Vagina (tissue), 2 donors: ENCODE results near the gene MMEL1. TPM values are rescaled to one million over a fixed set of nuclear protein-coding genes. Genes with fewer than 3 reads are reported as not detected.

Experiments used
- DNase-seq, 2 donors: peaks; one replicate each; pipeline ENCODE4 v3.0.0-alpha.2; 2017; ENCODE audit errors: extremely low spot score in 2 of 2
- H3K27ac ChIP-seq: fragments of 200-600 bp; sonication (generic); one replicate; pipeline ENCODE4 v1.5.1; 2019
- H3K27me3 ChIP-seq: fragments of 200-600 bp; sonication (generic); one replicate; pipeline ENCODE4 v1.5.1; 2019
- H3K36me3 ChIP-seq, 2 donors: fragments of 200-600 bp; sonication (generic); one replicate each; pipeline ENCODE4 v1.5.1; 2017 to 2019
- H3K4me1 ChIP-seq: fragments of 200-600 bp; sonication (generic); one replicate; pipeline ENCODE4 v1.5.1; 2019
- H3K4me3 ChIP-seq, 2 donors: fragments of 200-600 bp; sonication (generic); 1 replicate in 1 of 2; 2 replicates in 1 of 2; pipeline ENCODE4 v1.5.1; 2016 to 2019
- H3K9me3 ChIP-seq: fragments of 200-600 bp; sonication (generic); one replicate; pipeline ENCODE4 v1.5.1; 2019
- POLR2A ChIP-seq, 2 donors: fragments of 450-650 bp; IDR thresholded peaks; one replicate each; pipeline ENCODE4 v1.6.1; 2017; ENCODE audit warnings: antibody characterized with exemption in 2 of 2, mild to moderate bottlenecking in 2 of 2, moderate library complexity in 2 of 2
- POLR2AphosphoS5 ChIP-seq, 2 donors: sonication (generic); formaldehyde crosslinking; IDR thresholded peaks; one replicate each; pipeline ENCODE4 v1.9.0; 2017; ENCODE audit warnings: antibody characterized with exemption in 2 of 2, mild to moderate bottlenecking in 2 of 2, low read depth in 1 of 2; ENCODE audit not compliant: insufficient read depth in 1 of 2
- intact Hi-C: fragments of 100-400 bp; cut with DNase I; formaldehyde crosslinking; loops from one replicate; pipeline ENCODE4 v1.15.1; 2023
- total RNA-seq: library from RNA; depleted of rRNA; stranded (reverse); fragments of >200 nt; gene quantifications from one replicate; pipeline ENCODE4 v1.2.3, GENCODE V29; 2016
- TF ChIP-seq, protein P1 (sequence below), 3 experiments: fragments of 450-650 bp in 2 of 3; fragments of 200-600 bp in 1 of 3; sonication (generic) in 1 of 3; IDR thresholded peaks; one replicate each; pipeline ENCODE4 v1.5.1; 2017 to 2019; ENCODE audit warnings: antibody characterized with exemption in 3 of 3, mild to moderate bottlenecking in 2 of 3, moderate library complexity in 2 of 3

MMEL1 gene
- total RNA-seq, 1 donor from 2014 or later = 4.4 TPM

DNA sequence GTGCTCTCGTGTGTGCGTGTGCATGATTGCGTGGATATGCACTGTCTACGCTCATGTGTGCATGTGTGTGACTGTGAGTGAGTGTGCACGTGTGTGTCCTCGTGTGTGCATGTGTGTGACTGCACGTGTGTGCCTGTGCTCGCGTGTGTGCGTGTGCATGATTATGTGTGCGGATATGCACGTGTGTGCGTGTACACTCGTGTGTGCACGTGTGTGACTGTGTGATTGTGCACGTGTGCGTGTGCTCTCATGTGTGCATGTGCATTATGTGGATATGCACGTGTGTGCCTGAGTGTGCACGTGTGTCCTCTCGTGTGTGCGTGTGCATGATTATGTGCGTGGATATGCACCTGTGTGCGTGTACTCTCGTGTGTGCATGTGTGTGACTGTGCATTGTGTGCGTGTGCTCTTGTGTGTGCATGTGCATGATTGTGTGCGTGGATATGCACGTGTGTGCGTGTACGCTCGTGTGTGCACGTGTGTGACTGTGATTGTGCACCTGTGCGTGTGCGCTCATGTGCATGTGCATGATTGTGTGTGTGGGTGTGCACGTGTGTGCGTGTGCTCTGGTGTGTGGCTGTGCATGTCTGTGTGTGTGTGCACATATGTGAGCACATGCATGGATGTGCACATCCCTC is 2.2 kb downstream of the MMEL1 start:
- no peaks in the 10 kb centered on the region for H3K36me3 ChIP-seq
- H3K4me1 ChIP-seq = peaks cover 7% of the 10 kb centered on the region
- H3K9me3 ChIP-seq = no peaks in the 10 kb centered on the region
- DNase-seq = no peak
- H3K27ac ChIP-seq = no peak overlapping the region
- peaks cover 10% of the 10 kb centered on the region for H3K27me3 ChIP-seq
- intact Hi-C loops = no loop called here
- H3K4me3 ChIP-seq = no peak overlapping the region
- TF ChIP-seq, protein P1, sequence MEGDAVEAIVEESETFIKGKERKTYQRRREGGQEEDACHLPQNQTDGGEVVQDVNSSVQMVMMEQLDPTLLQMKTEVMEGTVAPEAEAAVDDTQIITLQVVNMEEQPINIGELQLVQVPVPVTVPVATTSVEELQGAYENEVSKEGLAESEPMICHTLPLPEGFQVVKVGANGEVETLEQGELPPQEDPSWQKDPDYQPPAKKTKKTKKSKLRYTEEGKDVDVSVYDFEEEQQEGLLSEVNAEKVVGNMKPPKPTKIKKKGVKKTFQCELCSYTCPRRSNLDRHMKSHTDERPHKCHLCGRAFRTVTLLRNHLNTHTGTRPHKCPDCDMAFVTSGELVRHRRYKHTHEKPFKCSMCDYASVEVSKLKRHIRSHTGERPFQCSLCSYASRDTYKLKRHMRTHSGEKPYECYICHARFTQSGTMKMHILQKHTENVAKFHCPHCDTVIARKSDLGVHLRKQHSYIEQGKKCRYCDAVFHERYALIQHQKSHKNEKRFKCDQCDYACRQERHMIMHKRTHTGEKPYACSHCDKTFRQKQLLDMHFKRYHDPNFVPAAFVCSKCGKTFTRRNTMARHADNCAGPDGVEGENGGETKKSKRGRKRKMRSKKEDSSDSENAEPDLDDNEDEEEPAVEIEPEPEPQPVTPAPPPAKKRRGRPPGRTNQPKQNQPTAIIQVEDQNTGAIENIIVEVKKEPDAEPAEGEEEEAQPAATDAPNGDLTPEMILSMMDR (IDR thresholded peaks at IDR 0.05) = no peak
- TF ChIP-seq POLR2AphosphoS5 (IDR thresholded peaks at IDR 0.05; ENCODE audit: insufficient read depth in 1 of 2, low read depth in 1 of 2) (no peak), POLR2A (IDR thresholded peaks at IDR 0.05) (no peak)

DNA sequence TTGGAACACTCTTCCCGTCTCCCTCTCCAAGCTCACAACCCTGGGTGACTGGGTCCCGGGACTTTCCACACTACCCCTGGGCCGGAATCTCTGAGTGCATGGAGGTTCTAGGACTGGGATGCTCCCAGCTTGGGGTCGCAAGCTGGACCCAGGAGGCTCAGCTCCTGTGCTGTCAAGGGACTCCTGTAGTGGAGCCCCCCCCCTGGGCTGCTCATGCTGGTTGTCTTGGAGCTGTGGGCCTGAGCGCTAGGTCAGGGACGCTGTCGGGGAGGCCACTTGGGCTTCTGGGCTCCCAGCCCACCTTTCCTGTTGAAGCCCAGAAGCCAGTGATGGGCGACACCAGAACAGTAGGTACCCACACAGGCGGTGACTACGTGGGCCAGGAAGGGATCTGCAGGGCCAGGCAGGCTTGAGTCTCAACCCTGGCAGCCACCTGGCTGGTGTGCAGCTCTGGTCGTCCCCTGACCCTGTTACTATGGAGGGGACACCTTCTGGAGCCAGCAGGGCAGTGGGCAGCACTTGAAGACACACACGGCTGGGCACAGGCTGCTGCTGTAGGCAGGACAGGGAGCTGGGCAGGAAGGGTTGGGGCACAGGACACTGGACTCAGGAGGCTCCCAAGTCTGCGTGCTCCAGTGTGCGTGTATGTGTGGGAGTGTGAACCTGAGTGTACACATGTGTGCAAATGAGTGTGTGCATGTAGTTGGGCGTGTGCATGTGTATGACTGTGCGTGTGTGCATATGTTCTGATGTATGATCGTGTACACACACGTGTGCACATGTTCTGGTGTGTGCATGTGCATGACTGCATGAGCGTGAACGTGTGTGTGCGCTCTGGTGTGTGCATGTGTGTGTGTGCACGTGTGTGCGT is 3.0 kb downstream of the MMEL1 start:
- no peak overlapping the region for H3K27ac ChIP-seq
- intact Hi-C loops = no loop called here
- H3K4me1 ChIP-seq = peaks cover 7% of the 10 kb centered on the region
- DNase-seq = no peak
- TF ChIP-seq, protein P1 (IDR thresholded peaks at IDR 0.05) = no peak
- TF ChIP-seq POLR2AphosphoS5 (IDR thresholded peaks at IDR 0.05; ENCODE audit: insufficient read depth in 1 of 2, low read depth in 1 of 2) = no peak
- no peak for TF ChIP-seq POLR2A (IDR thresholded peaks at IDR 0.05)
- H3K36me3 ChIP-seq = no peaks in the 10 kb centered on the region
- H3K27me3 ChIP-seq = peaks cover 10% of the 10 kb centered on the region
- H3K4me3 ChIP-seq = no peak overlapping the region
- H3K9me3 ChIP-seq = no peaks in the 10 kb centered on the region

DNA sequence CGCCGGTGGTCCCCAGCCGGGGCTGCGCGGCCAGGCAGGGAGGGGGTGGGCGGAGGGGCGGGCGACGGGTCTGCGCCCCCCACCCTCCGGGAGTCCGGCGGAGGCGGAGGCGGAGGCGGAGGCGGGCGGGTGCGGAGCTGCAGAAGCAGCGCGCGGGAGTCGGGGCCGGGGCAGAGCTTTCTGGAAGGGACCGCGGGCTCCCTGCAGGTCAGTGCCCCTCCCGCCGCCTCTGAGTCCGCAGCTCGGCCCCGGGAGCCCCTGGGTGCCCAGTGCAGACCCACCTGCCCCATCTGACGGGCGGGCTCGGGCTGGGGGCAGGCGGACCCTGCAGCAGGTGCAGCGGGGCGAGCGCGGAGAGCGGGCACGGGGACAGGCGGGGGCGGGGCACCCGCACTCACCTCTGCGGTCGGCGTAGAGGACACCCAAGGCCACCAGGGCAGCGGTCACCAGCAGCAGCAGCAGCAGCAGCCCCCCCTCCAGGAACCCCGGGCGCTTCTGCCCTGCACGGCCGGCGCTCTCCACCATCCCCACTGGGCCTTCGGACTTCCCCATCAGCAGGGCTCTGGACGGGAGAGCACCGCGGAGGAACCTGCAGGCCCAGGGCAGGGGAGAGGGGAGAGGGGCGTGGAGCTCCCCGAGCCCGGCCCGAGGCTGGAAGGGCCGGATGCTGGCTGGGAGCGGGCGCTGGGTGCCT is 3.7 kb downstream of the MMEL1 start:
- DNase-seq = no peak
- intact Hi-C loops = no loop called here
- H3K27me3 ChIP-seq = peaks cover 10% of the 10 kb centered on the region

DNA sequence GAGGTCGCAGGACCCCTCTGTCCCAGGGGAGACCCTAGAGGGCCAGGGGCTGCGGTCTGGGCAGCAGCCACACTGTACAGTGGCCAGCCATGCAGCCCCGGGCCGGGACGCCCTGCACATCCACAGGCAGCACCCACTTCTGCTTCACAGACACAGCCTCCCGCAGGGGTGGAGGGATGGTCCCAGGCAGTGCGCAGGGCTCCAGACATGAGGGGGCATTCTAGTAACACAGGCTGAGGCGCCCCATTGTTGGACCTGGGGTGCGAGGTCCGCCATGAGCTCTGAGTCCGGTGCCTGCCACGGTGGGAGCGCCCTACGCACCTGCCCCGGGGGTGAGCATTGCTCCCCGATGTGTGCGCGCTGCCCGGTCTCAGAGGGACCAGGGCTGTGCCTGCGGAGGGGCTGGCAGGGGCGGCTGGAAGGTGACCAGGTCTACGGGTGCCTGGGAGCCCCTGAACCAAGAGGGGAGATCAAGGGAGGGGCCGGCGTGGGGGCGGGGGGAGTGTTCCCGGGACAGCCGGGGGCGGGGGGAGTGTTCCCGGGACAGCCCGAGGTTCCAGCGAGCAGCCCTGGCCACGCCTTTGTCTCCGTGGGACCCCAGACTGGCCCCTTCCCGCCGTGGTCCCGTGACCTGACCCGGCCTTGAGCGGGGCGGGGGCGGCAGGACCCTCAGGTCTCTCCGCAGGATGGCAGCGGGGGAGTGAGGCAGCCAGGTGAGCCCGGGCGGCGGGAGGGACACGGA is 4.5 kb downstream of the MMEL1 start:
- no peaks in the 10 kb centered on the region for H3K36me3 ChIP-seq
- peaks cover 7% of the 10 kb centered on the region for H3K4me1 ChIP-seq
- no peak for DNase-seq
- no peak overlapping the region for H3K27ac ChIP-seq
- peaks cover 10% of the 10 kb centered on the region for H3K27me3 ChIP-seq
- no peak for TF ChIP-seq POLR2A (IDR thresholded peaks at IDR 0.05)
- TF ChIP-seq, protein P1 (IDR thresholded peaks at IDR 0.05) = no peak
- no peaks in the 10 kb centered on the region for H3K9me3 ChIP-seq
- no peak overlapping the region for H3K4me3 ChIP-seq
- intact Hi-C loops = no loop called here

More for the DNA sequence above, 3.7 kb downstream of the MMEL1 start:
- TF ChIP-seq POLR2A (IDR thresholded peaks at IDR 0.05) (no peak), POLR2AphosphoS5 (IDR thresholded peaks at IDR 0.05; ENCODE audit: insufficient read depth in 1 of 2, low read depth in 1 of 2) (no peak)
- TF ChIP-seq, protein P1 (IDR thresholded peaks at IDR 0.05) = no peak
- no peak overlapping the region for H3K27ac ChIP-seq
- no peaks in the 10 kb centered on the region for H3K9me3 ChIP-seq
- H3K36me3 ChIP-seq = no peaks in the 10 kb centered on the region
- H3K4me3 ChIP-seq = no peak overlapping the region
- H3K4me1 ChIP-seq = peaks cover 7% of the 10 kb centered on the region
